Measurements from ENCODE around the gene SAYSD1.

The SAYSD1 gene

DNA sequence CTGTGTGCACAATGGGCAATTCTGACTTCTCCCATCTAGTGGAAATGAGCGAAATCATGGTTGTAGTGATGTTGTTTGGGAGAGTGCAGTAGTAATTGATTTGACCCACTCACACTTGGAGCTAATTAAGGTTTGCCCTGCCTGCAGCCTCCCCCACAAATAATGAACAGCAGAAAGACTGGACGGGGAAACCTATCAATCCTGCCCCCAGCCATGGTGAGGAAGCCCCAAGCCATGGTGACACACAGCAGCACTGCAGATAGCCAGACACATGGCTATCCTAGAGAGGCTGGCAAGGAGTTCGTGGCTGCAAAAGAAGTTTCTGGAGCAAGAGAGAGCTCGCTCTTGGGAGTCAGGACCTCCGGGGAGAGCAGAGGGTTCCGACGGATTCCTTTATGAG, 27.8 kb downstream of the SAYSD1 start:
- TF ChIP-seq, protein P1, sequence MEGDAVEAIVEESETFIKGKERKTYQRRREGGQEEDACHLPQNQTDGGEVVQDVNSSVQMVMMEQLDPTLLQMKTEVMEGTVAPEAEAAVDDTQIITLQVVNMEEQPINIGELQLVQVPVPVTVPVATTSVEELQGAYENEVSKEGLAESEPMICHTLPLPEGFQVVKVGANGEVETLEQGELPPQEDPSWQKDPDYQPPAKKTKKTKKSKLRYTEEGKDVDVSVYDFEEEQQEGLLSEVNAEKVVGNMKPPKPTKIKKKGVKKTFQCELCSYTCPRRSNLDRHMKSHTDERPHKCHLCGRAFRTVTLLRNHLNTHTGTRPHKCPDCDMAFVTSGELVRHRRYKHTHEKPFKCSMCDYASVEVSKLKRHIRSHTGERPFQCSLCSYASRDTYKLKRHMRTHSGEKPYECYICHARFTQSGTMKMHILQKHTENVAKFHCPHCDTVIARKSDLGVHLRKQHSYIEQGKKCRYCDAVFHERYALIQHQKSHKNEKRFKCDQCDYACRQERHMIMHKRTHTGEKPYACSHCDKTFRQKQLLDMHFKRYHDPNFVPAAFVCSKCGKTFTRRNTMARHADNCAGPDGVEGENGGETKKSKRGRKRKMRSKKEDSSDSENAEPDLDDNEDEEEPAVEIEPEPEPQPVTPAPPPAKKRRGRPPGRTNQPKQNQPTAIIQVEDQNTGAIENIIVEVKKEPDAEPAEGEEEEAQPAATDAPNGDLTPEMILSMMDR (IDR thresholded peaks at IDR 0.05; ENCODE audit: insufficient read depth, missing control alignments): no peak
- DNase-seq (ENCODE audit: insufficient read length, low spot score) (no peak), FAIRE-seq (no peak)

DNA sequence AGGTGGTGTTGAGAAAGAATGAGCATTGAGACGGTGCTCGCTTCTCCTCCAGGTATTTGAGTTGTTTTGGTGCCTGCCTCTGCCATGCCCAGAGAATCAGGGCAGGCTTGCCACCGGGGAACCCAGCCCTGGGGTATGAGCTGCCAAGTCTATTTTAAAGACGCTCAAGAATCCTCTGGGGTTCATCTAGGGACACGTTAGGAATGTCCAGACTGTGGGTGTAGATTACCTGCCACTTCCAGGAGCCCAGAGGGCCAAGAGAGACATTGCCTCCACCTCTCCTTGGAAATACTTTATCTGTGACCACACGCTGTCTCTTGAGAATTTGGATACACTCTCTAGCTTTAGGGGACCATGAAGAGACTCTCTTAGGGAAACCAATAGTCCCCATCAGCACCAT, 28.3 kb downstream of the SAYSD1 start:
- TF ChIP-seq, protein P1 (IDR thresholded peaks at IDR 0.05; ENCODE audit: insufficient read depth, missing control alignments): no peak
- FAIRE-seq: no peak
- DNase-seq (ENCODE audit: insufficient read length, low spot score): no peak

DNA sequence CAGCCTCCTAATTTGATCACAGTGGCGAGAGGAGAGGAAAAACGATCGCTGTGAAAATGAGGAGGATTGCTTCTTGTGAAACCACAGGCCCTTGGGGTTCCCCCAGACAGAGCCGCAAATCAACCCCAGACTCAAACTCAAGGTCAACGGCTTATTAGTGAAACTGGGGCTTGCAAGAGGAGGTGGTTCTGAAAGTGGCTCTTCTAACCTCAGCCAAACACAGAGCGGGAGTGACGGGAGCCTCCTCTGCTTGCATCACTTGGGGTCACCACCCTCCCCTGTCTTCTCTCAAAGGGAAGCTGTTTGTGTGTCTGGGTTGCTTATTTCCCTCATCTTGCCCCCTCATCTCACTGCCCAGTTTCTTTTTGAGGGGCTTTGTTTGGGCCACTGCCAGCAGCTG, 28.7 kb downstream of the SAYSD1 start:
- no peak for DNase-seq (ENCODE audit: insufficient read length, low spot score)
- FAIRE-seq: no peak
- TF ChIP-seq, protein P1 (IDR thresholded peaks at IDR 0.05; ENCODE audit: insufficient read depth, missing control alignments): no peak

DNA sequence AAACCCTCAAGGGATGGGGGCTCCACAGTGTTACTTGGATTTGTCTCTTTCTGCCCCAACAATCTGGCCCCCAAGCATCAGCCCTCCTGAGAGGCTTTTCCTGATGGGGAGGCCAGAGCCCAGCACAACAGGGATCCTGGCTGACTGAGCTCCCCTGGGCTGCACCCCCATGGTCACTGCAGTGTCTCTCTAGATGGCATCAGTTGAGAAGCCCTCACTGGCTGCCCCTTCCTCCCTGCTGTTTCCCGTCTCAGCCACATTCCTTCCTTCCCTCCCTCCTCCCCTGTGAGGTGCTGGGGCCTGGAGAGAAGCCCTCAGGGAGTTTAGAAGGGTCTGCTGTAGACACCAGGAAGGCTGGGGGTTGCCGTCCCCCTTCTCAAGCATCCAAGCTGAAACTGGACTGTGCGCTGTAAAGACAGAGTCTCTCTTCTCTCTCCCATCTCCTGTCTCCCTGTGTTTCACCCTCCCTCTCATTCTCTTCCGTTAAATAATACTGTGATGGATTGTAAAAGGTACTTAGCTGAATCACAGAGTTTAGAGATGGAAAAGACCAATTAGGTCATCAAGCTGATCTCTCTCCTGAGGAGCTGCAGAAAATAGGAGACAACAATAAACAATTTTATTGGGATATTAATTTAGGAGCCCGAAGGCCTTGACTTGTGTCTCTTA, 29.7 kb downstream of the SAYSD1 start:
- TF ChIP-seq, protein P1 (IDR thresholded peaks at IDR 0.05; ENCODE audit: insufficient read depth, missing control alignments): no peak
- FAIRE-seq: no peak

DNA sequence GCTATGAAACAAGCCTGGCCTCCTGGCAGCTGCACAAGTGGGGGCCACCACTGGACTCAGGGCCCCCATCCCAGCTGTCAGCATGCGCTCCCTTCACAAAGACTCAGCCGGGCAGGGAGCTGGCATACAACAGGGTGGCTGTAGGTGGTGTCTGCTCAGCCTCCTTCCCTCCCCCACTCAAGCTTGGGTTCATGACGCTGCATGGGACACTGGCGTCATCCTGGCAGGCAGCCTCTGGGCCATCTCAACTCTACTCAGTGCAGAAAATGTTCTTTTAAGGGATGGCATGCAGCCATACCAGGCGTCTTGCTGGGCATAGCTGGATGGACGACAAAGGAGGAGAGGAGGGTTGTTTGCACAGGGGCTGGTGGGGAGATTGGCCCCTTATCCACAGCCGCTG, 30.5 kb downstream of the SAYSD1 start:
- TF ChIP-seq, protein P1 (IDR thresholded peaks at IDR 0.05; ENCODE audit: insufficient read depth, missing control alignments): no peak
- no peak for DNase-seq (ENCODE audit: insufficient read length, low spot score)
- no peak for FAIRE-seq

More for the DNA sequence above, 29.7 kb downstream of the SAYSD1 start:
- no peak for DNase-seq (ENCODE audit: insufficient read length, low spot score)

DNA sequence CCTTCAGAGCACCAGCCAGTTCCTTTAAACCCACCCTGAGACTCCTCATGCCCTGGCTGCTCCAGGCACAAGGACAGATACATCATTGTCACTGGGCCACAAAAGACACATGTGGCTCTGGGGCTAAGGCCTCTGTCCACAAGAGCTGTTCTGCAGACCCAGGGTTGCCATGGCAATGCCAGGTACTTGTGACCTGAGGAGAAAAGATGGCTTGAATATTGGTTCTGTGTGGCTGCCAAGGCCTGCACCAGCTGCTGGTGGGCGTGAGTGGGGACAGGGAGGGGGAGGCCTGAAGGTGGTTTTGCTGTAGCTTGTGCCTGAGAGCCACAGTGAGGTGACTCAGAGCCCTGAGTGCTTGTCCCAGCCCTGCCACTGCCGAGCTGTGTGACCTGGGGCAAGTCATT, 31.8 kb downstream of the SAYSD1 start:
- FAIRE-seq: no peak
- TF ChIP-seq, protein P1 (IDR thresholded peaks at IDR 0.05; ENCODE audit: insufficient read depth, missing control alignments): no peak
- DNase-seq (ENCODE audit: insufficient read length, low spot score): no peak

DNA sequence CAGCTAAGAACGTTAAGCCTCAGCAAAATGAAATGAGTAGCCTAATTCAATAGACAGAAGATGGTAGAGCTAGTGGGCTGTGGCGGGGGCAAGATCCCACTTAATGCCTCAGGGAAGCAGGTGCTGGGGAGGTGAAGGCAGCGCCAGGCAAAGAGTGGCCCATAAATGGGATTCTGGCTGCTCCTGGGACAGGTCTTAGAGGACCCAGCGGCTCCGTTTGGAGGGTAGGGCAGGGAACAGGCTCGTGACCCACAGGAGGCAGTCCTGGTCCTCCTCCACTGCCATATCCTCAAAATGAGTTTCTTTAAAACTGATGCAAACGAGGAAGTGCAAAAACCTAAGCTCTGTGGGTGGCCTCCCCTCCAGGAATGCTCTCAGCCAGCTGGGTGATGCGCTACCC, 32.7 kb downstream of the SAYSD1 start:
- TF ChIP-seq, protein P1 (IDR thresholded peaks at IDR 0.05; ENCODE audit: insufficient read depth, missing control alignments): no peak
- FAIRE-seq (no peak), DNase-seq (ENCODE audit: insufficient read length, low spot score) (no peak)
